SU-DHL-6 (cell line): ENCODE data around the gene TCF7L1.

Experiments used
- H2AFZ ChIP-seq: fragments of 200-600 bp; sonication (generic); 2 replicates; pipeline ENCODE4 v1.6.1; 2014; ENCODE audit warnings: low read depth, mild to moderate bottlenecking, moderate library complexity, mixed read lengths, antibody characterized with exemption, low read length; ENCODE audit not compliant: severe bottlenecking
- H3F3A ChIP-seq: fragments of 200-600 bp; shearing (Covaris generic); 2 replicates; pipeline ENCODE4 v1.6.0; 2016; ENCODE audit warnings: antibody characterized with exemption, mild to moderate bottlenecking; ENCODE audit not compliant: insufficient read depth
- H3K27ac ChIP-seq: fragments of 200-600 bp; sonication (generic); 2 replicates; pipeline ENCODE4 v1.5.1; 2016; ENCODE audit warnings: low read depth, mild to moderate bottlenecking, low read length, moderate library complexity, mixed read lengths
- H3K27me3 ChIP-seq: fragments of 200-600 bp; sonication (generic), shearing (Covaris generic); 2 replicates; pipeline ENCODE4 v1.6.0; 2014; ENCODE audit warnings: mild to moderate bottlenecking, low read length
- H3K36me3 ChIP-seq: fragments of 200-600 bp; sonication (generic); 2 replicates; pipeline ENCODE4 v1.6.1; 2014; ENCODE audit warnings: mild to moderate bottlenecking, low read length, mixed read lengths
- H3K4me2 ChIP-seq: fragments of 300-600, 200-600 bp; shearing (Covaris generic), sonication (generic); 2 replicates; pipeline ENCODE4 v1.6.0; 2014; ENCODE audit warnings: low read length, low read depth, mild to moderate bottlenecking; ENCODE audit not compliant: poor library complexity, severe bottlenecking
- H3K4me3 ChIP-seq: fragments of 200-600 bp; sonication (generic); 2 replicates; pipeline ENCODE4 v1.5.1; 2014; ENCODE audit warnings: antibody characterized with exemption, low read length, mild to moderate bottlenecking, mixed read lengths; ENCODE audit not compliant: insufficient read depth, poor library complexity, severe bottlenecking
- H3K79me2 ChIP-seq: fragments of 200-600 bp; sonication (generic); 2 replicates; pipeline ENCODE4 v1.6.1; 2014; ENCODE audit warnings: mild to moderate bottlenecking, low read length, moderate library complexity; ENCODE audit not compliant: insufficient read depth
- H3K9ac ChIP-seq: fragments of 200-600 bp; sonication (generic); 2 replicates; pipeline ENCODE4 v1.7.0; 2014; ENCODE audit warnings: mild to moderate bottlenecking, low read length
- H3K9me2 ChIP-seq: fragments of 200-600 bp; sonication (generic); replicated peaks from 2 replicates; pipeline ENCODE4 v1.6.1; 2014; ENCODE audit warnings: low read length; ENCODE audit not compliant: insufficient read depth
- H3K9me3 ChIP-seq: fragments of 200-600 bp; sonication (generic); 2 replicates; pipeline ENCODE4 v1.6.1; 2014; ENCODE audit warnings: low read length, mixed read lengths; ENCODE audit not compliant: insufficient read depth
- H4K20me1 ChIP-seq: fragments of 200-600 bp; sonication (generic); 2 replicates; pipeline ENCODE4 v1.6.1; 2014; ENCODE audit warnings: low read depth, mild to moderate bottlenecking, antibody characterized with exemption, low read length, moderate library complexity, mixed read lengths
- CTCF ChIP-seq: fragments of 200-600 bp; sonication (generic); IDR thresholded peaks from one replicate; pipeline ENCODE4 v1.5.1; 2017; ENCODE audit warnings: antibody characterized with exemption, mild to moderate bottlenecking, low read length, moderate library complexity; ENCODE audit not compliant: insufficient read depth, poor library complexity, severe bottlenecking
- EZH2phosphoT487 ChIP-seq: fragments of 200-600 bp; sonication (generic), shearing (Covaris generic); conservative IDR thresholded peaks from 2 replicates; pipeline ENCODE4 v1.6.1; 2018; ENCODE audit warnings: mild to moderate bottlenecking, antibody characterized with exemption, low read length, moderate library complexity, mixed read lengths

The TCF7L1 gene

GRCh38 chr2:85132834-85133637, at the start of gene TCF7L1:
TSS of gene TCF7L1 (plus strand) at chr2:85133392. CDS start at chr2:85133685, 293 bp downstream.
- Histone ChIP-seq H3K79me2 (no peaks in the 10 kb centered on the region), H3K36me3 (no peaks in the 10 kb centered on the region), H3K27me3 (no peaks in the 10 kb centered on the region), H3K9ac (no peak within 1 kb of the TSS), H3K9me2 (no peaks in the 10 kb centered on the region), H3K27ac (no peak within 1 kb of the TSS), H4K20me1 (no peaks in the 10 kb centered on the region), H3K4me2 (peak within 1 kb of the TSS; percentile 30), H3K9me3 (no peaks in the 10 kb centered on the region), H3F3A (no peaks in the 10 kb centered on the region), H3K4me3 (peak within 1 kb of the TSS; percentile 30), H2AFZ (no peak within 1 kb of the TSS)
- TF ChIP-seq EZH2phosphoT487 (no peak), CTCF (no peak)

- TF ChIP-seq CTCF = no peak
- no peak for TF ChIP-seq EZH2phosphoT487
- H3K4me3 ChIP-seq = no peak overlapping the region
- H3F3A ChIP-seq = no peaks in the 10 kb centered on the region
- H3K4me2 ChIP-seq = no peak overlapping the region
- H3K9ac ChIP-seq = no peak overlapping the region
- H3K27ac ChIP-seq = no peak overlapping the region
- no peaks in the 10 kb centered on the region for H3K9me2 ChIP-seq
- H3K79me2 ChIP-seq = no peaks in the 10 kb centered on the region
- H4K20me1 ChIP-seq = no peaks in the 10 kb centered on the region
- H3K9me3 ChIP-seq = no peaks in the 10 kb centered on the region
- H3K36me3 ChIP-seq = no peaks in the 10 kb centered on the region
- no peak overlapping the region for H2AFZ ChIP-seq
- no peaks in the 10 kb centered on the region for H3K27me3 ChIP-seq
Measured at GRCh38 chr2:85085563-85085962, 47.6 kb upstream of the TCF7L1 start.

- no peaks in the 10 kb centered on the region for H3K36me3 ChIP-seq
- H3K9me3 ChIP-seq = no peaks in the 10 kb centered on the region
- no peaks in the 10 kb centered on the region for H3K27me3 ChIP-seq
- H3K4me3 ChIP-seq = no peak overlapping the region
- H3K79me2 ChIP-seq = no peaks in the 10 kb centered on the region
- H3F3A ChIP-seq = no peaks in the 10 kb centered on the region
- H2AFZ ChIP-seq = no peak overlapping the region
- no peak for TF ChIP-seq EZH2phosphoT487
- no peak for TF ChIP-seq CTCF
- no peaks in the 10 kb centered on the region for H4K20me1 ChIP-seq
- no peak overlapping the region for H3K4me2 ChIP-seq
- H3K9me2 ChIP-seq = no peaks in the 10 kb centered on the region
- no peak overlapping the region for H3K9ac ChIP-seq
- H3K27ac ChIP-seq = no peak overlapping the region
Measured at GRCh38 chr2:85087541-85087940, 45.7 kb upstream of the TCF7L1 start.
